ENCODE data around the gene FOXQ1. TPM values are rescaled to one million over a fixed set of nuclear protein-coding genes. Genes with fewer than 3 reads are reported as not detected.

FOXQ1 gene
- total and polyA plus RNA-seq, 2 of the 13 experiments (the other 11 are each of a cell fraction or from before 2014, with no cell fraction given) = 35.2 to 39.8 TPM

DNA sequence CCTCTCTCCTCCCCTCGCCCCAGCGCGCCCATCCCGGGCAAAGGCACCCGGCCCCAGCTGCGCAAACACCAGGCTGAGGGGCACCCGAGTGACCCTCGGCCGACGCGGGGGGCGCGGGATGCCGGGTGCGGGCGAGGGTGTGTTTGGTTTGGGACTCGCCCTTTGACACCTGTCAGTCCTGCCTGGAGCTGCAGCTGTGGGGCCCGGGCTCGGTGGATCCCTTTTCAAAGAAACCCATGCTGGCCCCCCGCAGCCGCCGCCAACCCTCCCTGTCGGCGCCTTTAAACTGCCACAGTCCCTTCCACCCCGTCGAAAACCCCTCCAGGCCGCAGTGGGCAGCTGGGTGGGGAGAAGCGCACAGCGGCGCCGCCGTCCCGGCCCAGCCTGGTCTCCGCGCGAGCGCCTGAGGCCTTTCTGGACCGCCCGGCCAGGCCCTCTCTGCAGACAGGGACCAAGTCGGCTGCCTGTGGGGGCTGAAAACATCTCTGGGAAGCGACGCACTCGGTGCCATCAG is 5.5 kb downstream of the FOXQ1 start (continued):
- TF ChIP-seq, protein P1, sequence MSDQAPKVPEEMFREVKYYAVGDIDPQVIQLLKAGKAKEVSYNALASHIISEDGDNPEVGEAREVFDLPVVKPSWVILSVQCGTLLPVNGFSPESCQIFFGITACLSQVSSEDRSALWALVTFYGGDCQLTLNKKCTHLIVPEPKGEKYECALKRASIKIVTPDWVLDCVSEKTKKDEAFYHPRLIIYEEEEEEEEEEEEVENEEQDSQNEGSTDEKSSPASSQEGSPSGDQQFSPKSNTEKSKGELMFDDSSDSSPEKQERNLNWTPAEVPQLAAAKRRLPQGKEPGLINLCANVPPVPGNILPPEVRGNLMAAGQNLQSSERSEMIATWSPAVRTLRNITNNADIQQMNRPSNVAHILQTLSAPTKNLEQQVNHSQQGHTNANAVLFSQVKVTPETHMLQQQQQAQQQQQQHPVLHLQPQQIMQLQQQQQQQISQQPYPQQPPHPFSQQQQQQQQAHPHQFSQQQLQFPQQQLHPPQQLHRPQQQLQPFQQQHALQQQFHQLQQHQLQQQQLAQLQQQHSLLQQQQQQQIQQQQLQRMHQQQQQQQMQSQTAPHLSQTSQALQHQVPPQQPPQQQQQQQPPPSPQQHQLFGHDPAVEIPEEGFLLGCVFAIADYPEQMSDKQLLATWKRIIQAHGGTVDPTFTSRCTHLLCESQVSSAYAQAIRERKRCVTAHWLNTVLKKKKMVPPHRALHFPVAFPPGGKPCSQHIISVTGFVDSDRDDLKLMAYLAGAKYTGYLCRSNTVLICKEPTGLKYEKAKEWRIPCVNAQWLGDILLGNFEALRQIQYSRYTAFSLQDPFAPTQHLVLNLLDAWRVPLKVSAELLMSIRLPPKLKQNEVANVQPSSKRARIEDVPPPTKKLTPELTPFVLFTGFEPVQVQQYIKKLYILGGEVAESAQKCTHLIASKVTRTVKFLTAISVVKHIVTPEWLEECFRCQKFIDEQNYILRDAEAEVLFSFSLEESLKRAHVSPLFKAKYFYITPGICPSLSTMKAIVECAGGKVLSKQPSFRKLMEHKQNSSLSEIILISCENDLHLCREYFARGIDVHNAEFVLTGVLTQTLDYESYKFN (CRISPR knock-in tag; conservative IDR thresholded peaks at IDR 0.05) = peak; percentile 84
- peak; percentile 29; the same call in 1 of the 2 replicates for TF ChIP-seq HMG20A (CRISPR knock-in tag; IDR thresholded peaks at IDR 0.05; ENCODE audit: borderline replicate concordance)
- no peak for TF ChIP-seq PPARG (CRISPR knock-in tag; conservative IDR thresholded peaks at IDR 0.05)
- TF ChIP-seq SAP130 (CRISPR knock-in tag; IDR thresholded peaks at IDR 0.05; ENCODE audit: low read depth) = peak; percentile 56; the same call in 1 of the 2 replicates
- no peak for TF ChIP-seq HMGXB4 (CRISPR knock-in tag; IDR thresholded peaks at IDR 0.05; ENCODE audit: borderline replicate concordance in 1 of 2, low read depth in 1 of 2)
- TF ChIP-seq TARDBP (CRISPR knock-in tag; IDR thresholded peaks at IDR 0.05) = no peak
- peak; percentile 55 for TF ChIP-seq NR2F2 (IDR thresholded peaks at IDR 0.05; ENCODE audit: borderline replicate concordance, low read depth)
- TF ChIP-seq, protein P2, sequence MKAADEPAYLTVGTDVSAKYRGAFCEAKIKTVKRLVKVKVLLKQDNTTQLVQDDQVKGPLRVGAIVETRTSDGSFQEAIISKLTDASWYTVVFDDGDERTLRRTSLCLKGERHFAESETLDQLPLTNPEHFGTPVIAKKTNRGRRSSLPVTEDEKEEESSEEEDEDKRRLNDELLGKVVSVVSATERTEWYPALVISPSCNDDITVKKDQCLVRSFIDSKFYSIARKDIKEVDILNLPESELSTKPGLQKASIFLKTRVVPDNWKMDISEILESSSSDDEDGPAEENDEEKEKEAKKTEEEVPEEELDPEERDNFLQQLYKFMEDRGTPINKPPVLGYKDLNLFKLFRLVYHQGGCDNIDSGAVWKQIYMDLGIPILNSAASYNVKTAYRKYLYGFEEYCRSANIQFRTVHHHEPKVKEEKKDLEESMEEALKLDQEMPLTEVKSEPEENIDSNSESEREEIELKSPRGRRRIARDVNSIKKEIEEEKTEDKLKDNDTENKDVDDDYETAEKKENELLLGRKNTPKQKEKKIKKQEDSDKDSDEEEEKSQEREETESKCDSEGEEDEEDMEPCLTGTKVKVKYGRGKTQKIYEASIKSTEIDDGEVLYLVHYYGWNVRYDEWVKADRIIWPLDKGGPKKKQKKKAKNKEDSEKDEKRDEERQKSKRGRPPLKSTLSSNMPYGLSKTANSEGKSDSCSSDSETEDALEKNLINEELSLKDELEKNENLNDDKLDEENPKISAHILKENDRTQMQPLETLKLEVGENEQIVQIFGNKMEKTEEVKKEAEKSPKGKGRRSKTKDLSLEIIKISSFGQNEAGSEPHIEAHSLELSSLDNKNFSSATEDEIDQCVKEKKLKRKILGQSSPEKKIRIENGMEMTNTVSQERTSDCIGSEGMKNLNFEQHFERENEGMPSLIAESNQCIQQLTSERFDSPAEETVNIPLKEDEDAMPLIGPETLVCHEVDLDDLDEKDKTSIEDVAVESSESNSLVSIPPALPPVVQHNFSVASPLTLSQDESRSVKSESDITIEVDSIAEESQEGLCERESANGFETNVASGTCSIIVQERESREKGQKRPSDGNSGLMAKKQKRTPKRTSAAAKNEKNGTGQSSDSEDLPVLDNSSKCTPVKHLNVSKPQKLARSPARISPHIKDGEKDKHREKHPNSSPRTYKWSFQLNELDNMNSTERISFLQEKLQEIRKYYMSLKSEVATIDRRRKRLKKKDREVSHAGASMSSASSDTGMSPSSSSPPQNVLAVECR (CRISPR knock-in tag; IDR thresholded peaks at IDR 0.05; ENCODE audit: borderline replicate concordance) = peak; percentile 36; the same call in 1 of the 2 replicates
- no peak for TF ChIP-seq PAF1 (CRISPR knock-in tag; IDR thresholded peaks at IDR 0.05)
- 0 out of 2 replicates have a peak, but pooled peaks have one; percentile 16 for TF ChIP-seq ZNF501 (CRISPR knock-in tag; IDR thresholded peaks at IDR 0.05)
- TF ChIP-seq RXRA (CRISPR knock-in tag; IDR thresholded peaks at IDR 0.05) = peak; percentile 55
- TF ChIP-seq HNF4A (CRISPR knock-in tag; IDR thresholded peaks at IDR 0.05) = peak; percentile 69
- no peak for TF ChIP-seq LBX2 (CRISPR knock-in tag; IDR thresholded peaks at IDR 0.05; ENCODE audit: borderline replicate concordance)
- TF ChIP-seq, protein P3, sequence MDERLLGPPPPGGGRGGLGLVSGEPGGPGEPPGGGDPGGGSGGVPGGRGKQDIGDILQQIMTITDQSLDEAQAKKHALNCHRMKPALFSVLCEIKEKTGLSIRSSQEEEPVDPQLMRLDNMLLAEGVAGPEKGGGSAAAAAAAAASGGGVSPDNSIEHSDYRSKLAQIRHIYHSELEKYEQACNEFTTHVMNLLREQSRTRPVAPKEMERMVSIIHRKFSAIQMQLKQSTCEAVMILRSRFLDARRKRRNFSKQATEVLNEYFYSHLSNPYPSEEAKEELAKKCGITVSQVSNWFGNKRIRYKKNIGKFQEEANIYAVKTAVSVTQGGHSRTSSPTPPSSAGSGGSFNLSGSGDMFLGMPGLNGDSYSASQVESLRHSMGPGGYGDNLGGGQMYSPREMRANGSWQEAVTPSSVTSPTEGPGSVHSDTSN (CRISPR knock-in tag; IDR thresholded peaks at IDR 0.05) = 0 out of 2 replicates have a peak, but pooled peaks have one; percentile 32
- TF ChIP-seq BCL6 (CRISPR knock-in tag; IDR thresholded peaks at IDR 0.05) = peak; percentile 62; the same call in 1 of the 2 replicates
- no peak for TF ChIP-seq FOXA1 (IDR thresholded peaks at IDR 0.05)
- TF ChIP-seq FOXA1 (CRISPR knock-in tag; IDR thresholded peaks at IDR 0.05) = peak; percentile 79
- TF ChIP-seq ZMYM2 (CRISPR knock-in tag; IDR thresholded peaks at IDR 0.05) = no peak
